GM12873 (cell line): ENCODE measurements around the gene C1orf35.

ENCODE experiments used
- CTCF ChIP-seq: IDR thresholded peaks from 2 replicates; pipeline ENCODE4 v1.5.1; 2012; ENCODE audit warnings: low read depth, mild to moderate bottlenecking, moderate library complexity, low read length, control low read depth; ENCODE audit not compliant: insufficient read depth; ENCODE audit errors: missing control alignments

The C1orf35 gene

DNA sequence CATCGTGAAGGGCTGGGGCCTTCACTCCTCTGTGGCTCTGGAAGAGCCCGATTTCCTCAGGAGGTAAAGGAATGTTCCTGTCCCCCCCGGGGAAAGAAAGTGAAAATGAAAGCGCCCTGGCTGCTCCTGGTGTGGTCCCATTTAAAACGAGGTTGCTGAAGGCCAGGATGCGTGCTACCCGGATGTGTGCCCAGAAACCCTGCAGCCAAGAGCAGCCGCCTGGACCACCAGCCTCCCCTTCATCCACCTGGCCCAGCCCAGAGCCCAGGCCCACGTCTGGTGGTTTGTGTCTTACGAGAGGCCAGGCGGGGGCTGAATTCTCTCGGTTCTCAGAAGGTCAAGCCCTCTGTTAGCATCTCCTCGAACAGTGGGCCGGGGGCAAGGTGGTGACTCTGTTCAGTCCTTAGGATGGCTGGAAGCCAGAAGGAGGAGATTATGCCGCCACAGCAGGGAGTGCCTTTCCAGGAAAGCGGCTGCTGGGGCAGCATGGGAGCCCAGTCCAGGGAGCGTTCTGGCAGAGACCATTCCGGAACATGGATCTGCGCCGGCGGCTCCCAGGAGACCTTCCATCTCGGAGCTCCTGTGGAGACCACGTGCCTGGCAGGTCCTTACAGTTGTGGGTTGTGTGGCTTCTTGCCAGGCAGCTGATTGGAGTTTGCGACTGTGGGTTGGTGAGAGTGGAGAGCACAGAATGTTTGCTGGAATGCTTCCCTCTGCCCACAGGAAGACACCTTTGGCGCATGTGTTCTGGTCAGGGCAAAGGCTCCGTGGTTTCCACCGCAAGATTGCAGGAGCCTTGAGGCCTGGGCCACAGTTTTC, 38.3 kb upstream of the C1orf35 start:
- TF ChIP-seq CTCF = no peak

- no peak for TF ChIP-seq CTCF
Measured at GRCh38 chr1:228140724-228141225, 37.6 kb upstream of the C1orf35 start.

- no peak for TF ChIP-seq CTCF
Measured at GRCh38 chr1:228139931-228140723, 37.0 kb upstream of the C1orf35 start, which contains the start of gene GUK1. GUK1 (plus strand) TSS chr1:228140279; CDS start chr1:228140303, 24 bp downstream.

DNA sequence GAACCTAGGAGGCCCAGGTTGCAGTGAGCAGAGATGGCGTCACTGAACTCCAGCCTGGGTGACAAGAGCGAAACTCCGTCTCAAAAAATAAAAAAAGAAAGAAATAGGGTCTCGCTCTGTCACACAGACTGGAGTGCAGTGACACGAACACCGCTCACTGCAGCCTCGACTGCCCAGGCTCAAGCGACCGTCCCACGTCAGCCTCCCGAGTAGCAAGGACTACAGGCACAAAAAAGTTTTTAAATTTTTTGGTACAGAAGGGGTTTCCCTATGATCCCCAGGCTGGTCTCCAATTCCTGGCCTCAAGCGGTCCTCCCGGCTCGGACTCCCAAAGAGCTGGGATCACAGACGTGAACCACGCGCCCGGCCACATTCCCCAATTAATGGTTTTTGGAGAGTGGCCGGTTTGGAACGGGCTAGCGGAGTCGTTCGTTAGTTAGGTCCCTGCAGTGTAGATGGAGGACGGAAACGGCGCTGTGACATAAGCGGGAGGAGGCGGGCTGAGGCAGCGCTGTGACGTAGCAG, 36.3 kb upstream of the C1orf35 start:
- no peak for TF ChIP-seq CTCF

DNA sequence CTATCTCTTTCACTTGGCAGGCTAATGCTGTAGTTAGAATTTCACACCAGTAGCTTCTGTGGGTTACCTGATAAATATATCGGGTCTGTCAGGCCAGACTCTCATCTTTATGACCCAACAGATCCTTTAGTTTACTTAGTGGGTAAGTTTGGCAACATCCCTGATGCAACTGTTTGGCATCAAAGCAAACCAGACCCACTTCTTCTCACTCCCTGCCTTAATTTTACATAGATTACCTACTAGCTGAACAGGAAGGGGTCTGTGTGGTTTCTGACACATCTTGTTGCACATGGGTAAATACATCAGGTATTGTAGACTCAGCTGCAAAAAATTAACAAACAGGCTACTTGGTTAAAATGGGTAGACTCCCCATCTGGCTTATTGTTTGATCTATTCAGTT, 33.8 kb upstream of the C1orf35 start:
- no peak for TF ChIP-seq CTCF

DNA sequence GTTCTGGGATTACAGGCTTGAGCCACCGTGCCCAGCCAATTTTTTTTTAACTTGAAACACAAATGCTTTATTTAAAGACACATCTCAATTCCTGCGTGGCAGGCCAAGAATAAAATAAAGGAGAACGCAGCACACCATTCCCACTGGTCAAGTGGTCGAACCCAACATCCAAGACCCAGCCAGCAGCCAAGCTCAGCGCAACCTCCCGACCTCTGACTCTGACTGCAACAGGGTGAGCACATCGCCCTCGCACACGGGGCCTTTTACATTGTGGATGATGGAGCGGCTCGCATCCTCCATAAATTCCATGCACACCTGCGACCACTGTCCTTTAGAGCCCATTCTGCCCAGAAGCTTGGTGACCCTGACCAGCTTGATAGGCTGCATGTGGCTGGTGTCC, 31.5 kb upstream of the C1orf35 start:
- TF ChIP-seq CTCF = no peak

DNA sequence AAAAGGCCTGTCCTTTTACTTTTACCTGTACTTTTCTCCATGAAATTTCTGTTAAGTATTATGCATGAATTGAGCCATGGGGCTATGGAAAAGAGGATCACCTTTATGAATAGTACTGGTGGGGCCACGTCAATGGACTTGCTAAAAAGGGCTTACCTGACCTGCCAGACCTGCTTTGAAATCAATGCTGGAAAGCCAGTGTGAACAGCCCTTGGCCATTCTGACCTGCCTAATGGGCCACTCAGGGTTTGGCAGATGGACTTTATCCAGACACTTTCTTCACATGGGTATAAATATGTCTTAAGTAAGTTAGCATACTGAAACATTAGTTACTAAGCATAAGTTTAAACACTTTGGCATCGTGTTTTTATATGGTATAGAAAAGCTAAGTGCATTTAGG, 28.6 kb upstream of the C1orf35 start:
- TF ChIP-seq CTCF = no peak
